ENCODE measurements around the gene COX5A.

GRCh38 chr15:74907163-74907870, 30.6 kb downstream of the COX5A start:
- TF ChIP-seq CTCF (IDR thresholded peaks at IDR 0.05) (no peak), EZH2 (IDR thresholded peaks at IDR 0.05; ENCODE audit: borderline replicate concordance, insufficient read depth, low read depth, low read length, poor library complexity, severe bottlenecking) (no peak)
